NT2/D1 (cell line): Measurements from ENCODE around the gene TRIM36.

Experiments used
- SUZ12 ChIP-seq: IDR thresholded peaks from 2 replicates; pipeline ENCODE4 v1.6.1; 2011; ENCODE audit not compliant: insufficient read length, insufficient read depth; ENCODE audit errors: extremely low read depth
- ZNF274 ChIP-seq: IDR thresholded peaks from 2 replicates; pipeline ENCODE4 v1.6.1; 2011; ENCODE audit warnings: mild to moderate bottlenecking, low read depth, low read length

DNA sequence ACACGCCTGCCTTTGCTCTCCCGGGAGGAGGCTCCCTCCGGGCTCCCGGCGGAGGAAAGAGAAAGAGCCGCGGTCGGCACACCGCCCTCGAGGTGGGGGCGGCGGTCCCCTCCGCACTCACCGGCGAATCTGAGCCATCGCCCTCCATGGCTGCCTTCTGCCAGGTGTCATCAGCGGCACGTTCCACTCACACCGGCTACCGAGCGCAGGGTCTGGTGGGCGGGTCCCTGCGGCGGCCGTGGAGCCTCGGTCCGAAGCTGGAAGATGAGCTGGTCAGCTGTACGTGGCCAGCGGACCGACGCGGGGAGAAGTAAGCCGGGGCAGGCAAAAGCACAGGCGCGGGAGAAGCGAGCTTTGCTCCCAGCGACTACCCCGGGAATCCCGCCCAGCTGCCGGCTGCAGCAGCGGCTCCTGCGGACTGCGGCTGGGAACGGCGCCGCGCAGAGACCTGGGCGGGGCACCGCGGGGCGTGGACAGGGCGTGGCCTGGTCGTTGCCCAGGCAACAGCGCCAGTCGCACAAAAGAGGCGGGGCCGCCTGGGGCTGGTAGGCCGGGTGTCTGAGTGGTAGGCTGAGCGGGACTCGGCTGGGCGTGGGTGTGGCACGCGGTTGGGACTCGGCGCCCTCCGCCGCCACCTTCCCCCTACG, at the start of gene TRIM36:
- no peak for TF ChIP-seq ZNF274
- TF ChIP-seq SUZ12, result no peak
